ENCODE measurements around the gene PYM1.

DNA sequence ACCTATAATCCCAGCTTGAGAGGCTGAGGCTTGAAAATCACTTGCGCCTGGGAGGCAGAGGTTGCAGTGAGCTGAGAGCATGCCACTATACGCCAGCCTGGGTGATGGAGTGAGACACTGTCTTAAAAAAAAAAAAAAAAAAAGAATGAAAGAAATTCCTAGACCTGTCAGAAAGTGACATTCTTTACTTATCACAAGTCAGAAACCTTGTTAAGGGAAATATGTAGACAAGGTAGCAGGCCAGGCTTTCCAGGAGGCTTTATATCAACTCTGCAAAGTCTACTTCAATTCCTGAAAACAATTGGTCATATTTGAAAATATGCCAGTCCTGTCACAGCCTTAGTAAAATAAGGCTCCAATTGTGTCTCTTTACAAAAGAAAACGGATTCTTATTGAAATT lies 65.8 kb downstream of the PYM1 start:
- TF ChIP-seq RFX5 (IDR thresholded peaks at IDR 0.05; ENCODE audit: low read depth, low read length) (no peak), SMC3 (IDR thresholded peaks at IDR 0.05; ENCODE audit: low read depth, low read length) (no peak), POLR2A (IDR thresholded peaks at IDR 0.05; ENCODE audit: low read depth, low read length) (no peak), RAD21 (IDR thresholded peaks at IDR 0.05; ENCODE audit: low read length) (no peak), CEBPB (IDR thresholded peaks at IDR 0.05; ENCODE audit: low read depth, low read length) (no peak), BHLHE40 (IDR thresholded peaks at IDR 0.05; ENCODE audit: low read depth, low read length) (no peak), MAZ (IDR thresholded peaks at IDR 0.05; ENCODE audit: borderline replicate concordance, low read depth, low read length) (no peak), FOS (IDR thresholded peaks at IDR 0.05; ENCODE audit: low read depth, low read length) (no peak), MAFK (IDR thresholded peaks at IDR 0.05; ENCODE audit: low read depth, low read length) (no peak)
- TF ChIP-seq, protein P1, sequence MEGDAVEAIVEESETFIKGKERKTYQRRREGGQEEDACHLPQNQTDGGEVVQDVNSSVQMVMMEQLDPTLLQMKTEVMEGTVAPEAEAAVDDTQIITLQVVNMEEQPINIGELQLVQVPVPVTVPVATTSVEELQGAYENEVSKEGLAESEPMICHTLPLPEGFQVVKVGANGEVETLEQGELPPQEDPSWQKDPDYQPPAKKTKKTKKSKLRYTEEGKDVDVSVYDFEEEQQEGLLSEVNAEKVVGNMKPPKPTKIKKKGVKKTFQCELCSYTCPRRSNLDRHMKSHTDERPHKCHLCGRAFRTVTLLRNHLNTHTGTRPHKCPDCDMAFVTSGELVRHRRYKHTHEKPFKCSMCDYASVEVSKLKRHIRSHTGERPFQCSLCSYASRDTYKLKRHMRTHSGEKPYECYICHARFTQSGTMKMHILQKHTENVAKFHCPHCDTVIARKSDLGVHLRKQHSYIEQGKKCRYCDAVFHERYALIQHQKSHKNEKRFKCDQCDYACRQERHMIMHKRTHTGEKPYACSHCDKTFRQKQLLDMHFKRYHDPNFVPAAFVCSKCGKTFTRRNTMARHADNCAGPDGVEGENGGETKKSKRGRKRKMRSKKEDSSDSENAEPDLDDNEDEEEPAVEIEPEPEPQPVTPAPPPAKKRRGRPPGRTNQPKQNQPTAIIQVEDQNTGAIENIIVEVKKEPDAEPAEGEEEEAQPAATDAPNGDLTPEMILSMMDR (conservative IDR thresholded peaks at IDR 0.05; ENCODE audit: low read depth, low read length), result no peak
- TF ChIP-seq, protein P2, sequence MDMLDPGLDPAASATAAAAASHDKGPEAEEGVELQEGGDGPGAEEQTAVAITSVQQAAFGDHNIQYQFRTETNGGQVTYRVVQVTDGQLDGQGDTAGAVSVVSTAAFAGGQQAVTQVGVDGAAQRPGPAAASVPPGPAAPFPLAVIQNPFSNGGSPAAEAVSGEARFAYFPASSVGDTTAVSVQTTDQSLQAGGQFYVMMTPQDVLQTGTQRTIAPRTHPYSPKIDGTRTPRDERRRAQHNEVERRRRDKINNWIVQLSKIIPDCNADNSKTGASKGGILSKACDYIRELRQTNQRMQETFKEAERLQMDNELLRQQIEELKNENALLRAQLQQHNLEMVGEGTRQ (IDR thresholded peaks at IDR 0.05; ENCODE audit: low read depth, low read length), result no peak
- TF ChIP-seq, protein P3, sequence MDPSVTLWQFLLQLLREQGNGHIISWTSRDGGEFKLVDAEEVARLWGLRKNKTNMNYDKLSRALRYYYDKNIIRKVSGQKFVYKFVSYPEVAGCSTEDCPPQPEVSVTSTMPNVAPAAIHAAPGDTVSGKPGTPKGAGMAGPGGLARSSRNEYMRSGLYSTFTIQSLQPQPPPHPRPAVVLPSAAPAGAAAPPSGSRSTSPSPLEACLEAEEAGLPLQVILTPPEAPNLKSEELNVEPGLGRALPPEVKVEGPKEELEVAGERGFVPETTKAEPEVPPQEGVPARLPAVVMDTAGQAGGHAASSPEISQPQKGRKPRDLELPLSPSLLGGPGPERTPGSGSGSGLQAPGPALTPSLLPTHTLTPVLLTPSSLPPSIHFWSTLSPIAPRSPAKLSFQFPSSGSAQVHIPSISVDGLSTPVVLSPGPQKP (IDR thresholded peaks at IDR 0.05; ENCODE audit: borderline replicate concordance, low read depth, low read length), result no peak

Measured in IMR-90 (cell line).